Suprapubic skin (tissue), 4 donors: ENCODE results near the gene AADACL2. TPM values are rescaled to one million over a fixed set of nuclear protein-coding genes. Genes with fewer than 3 reads are reported as not detected.

Source experiments
- DNase-seq, 2 donors: peaks; one replicate each; pipeline ENCODE4 v3.0.0-alpha.2; 2019; ENCODE audit warnings: low spot score in 2 of 2
- H3K27ac ChIP-seq: fragments of 200-600 bp; sonication (generic); one replicate; pipeline ENCODE4 v1.5.1; 2019
- H3K27me3 ChIP-seq: fragments of 200-600 bp; sonication (generic); one replicate; pipeline ENCODE4 v1.5.1; 2019
- H3K36me3 ChIP-seq: fragments of 200-600 bp; sonication (generic); one replicate; pipeline ENCODE4 v1.5.1; 2019
- H3K4me1 ChIP-seq: fragments of 200-600 bp; sonication (generic); one replicate; pipeline ENCODE4 v1.5.1; 2019
- H3K4me3 ChIP-seq: fragments of 200-600 bp; sonication (generic); one replicate; pipeline ENCODE4 v1.5.1; 2019; ENCODE audit warnings: mild to moderate bottlenecking
- H3K9me3 ChIP-seq: fragments of 200-600 bp; sonication (generic); one replicate; pipeline ENCODE4 v1.5.1; 2019
- EP300 ChIP-seq: sonication (generic); formaldehyde crosslinking; IDR thresholded peaks from one replicate; pipeline ENCODE4 v1.6.1; 2017; ENCODE audit warnings: antibody characterized with exemption
- POLR2A ChIP-seq, 2 donors: fragments of 450-650 bp; IDR thresholded peaks; one replicate each; pipeline ENCODE4 v1.6.1; 2017; ENCODE audit warnings: antibody characterized with exemption in 2 of 2, mild to moderate bottlenecking in 2 of 2, moderate library complexity in 2 of 2
- POLR2AphosphoS5 ChIP-seq, 3 donors: sonication (generic); formaldehyde crosslinking; IDR thresholded peaks; one replicate each; pipeline ENCODE4 v1.6.1; 2017; ENCODE audit warnings: antibody characterized with exemption in 3 of 3
- WGBS: methylation state at CpG from one replicate; pipeline ENCODE4 v1.1.5; 2018; 5-methylcytosine and 5-hydroxymethylcytosine counted together
- total RNA-seq, 4 donors: library from RNA; depleted of rRNA; stranded (reverse); fragments of >200 nt; gene quantifications; one replicate each; pipeline ENCODE4 v1.1.0, GENCODE V29; 2016
- TF ChIP-seq, protein P1 (sequence below), 2 donors: fragments of 200-600 bp in 1 of 2; fragments of 450-650 bp in 1 of 2; sonication (generic) in 1 of 2; IDR thresholded peaks; one replicate each; pipeline ENCODE4 v1.5.1; 2016 to 2019; ENCODE audit warnings: antibody characterized with exemption in 2 of 2, mild to moderate bottlenecking in 1 of 2, moderate library complexity in 1 of 2

The AADACL2 gene
- total RNA-seq, 4 donors from 2014 or later: 23.9 to 73.3 (median 49.6) TPM

DNA sequence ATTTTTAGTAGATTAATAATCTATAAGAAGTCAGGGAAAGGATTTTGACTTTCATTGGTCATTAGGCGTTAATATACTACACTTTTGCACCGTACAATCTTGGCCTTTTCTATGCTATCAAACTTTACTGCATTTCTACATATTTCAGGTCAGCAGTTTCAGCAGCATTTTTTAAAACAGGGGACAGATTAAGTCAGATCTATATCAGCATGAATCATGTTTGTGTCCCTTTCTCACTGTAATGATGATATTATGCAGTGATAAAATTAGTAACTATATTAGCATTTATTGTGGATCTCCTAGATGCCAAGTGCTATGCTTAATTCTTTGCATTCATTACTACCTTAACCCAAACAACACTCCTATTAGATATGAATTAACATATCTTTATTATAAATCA is 59.9 kb downstream of the AADACL2 start:
- TF ChIP-seq POLR2A (IDR thresholded peaks at IDR 0.05) (no peak), EP300 (no peak), POLR2AphosphoS5 (IDR thresholded peaks at IDR 0.05) (no peak)
- TF ChIP-seq, protein P1, sequence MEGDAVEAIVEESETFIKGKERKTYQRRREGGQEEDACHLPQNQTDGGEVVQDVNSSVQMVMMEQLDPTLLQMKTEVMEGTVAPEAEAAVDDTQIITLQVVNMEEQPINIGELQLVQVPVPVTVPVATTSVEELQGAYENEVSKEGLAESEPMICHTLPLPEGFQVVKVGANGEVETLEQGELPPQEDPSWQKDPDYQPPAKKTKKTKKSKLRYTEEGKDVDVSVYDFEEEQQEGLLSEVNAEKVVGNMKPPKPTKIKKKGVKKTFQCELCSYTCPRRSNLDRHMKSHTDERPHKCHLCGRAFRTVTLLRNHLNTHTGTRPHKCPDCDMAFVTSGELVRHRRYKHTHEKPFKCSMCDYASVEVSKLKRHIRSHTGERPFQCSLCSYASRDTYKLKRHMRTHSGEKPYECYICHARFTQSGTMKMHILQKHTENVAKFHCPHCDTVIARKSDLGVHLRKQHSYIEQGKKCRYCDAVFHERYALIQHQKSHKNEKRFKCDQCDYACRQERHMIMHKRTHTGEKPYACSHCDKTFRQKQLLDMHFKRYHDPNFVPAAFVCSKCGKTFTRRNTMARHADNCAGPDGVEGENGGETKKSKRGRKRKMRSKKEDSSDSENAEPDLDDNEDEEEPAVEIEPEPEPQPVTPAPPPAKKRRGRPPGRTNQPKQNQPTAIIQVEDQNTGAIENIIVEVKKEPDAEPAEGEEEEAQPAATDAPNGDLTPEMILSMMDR (IDR thresholded peaks at IDR 0.05): no peak
- DNase-seq: no peak
- H3K9me3 ChIP-seq: no peaks in the 10 kb centered on the region
- 59% methylated on average over 2 of the region's 2 CpGs for WGBS
- H3K27me3 ChIP-seq: no peaks in the 10 kb centered on the region
- no peak overlapping the region for H3K27ac ChIP-seq
- no peaks in the 10 kb centered on the region for H3K36me3 ChIP-seq
- no peak overlapping the region for H3K4me3 ChIP-seq
- H3K4me1 ChIP-seq: peaks cover 4% of the 10 kb centered on the region

DNA sequence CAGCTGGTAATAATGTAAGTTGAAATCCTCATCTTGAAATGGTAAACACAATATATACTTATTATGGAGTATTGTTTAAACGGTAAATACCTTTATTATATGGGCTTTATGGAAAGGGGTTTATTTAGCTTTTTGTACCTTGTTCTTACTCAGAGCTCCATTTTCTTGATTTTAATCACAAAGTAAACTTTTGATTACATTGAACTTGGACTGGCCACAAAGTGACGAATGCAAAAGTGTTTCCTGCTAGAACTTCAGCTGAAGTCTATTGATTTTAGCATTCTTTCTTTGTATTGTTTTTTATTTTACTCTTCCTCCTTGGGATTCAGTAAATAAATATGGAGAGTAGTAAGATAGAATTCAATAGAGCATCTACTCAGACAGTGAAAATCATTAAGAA is 60.4 kb downstream of the AADACL2 start:
- Histone ChIP-seq H3K4me3 (no peak overlapping the region), H3K27ac (no peak overlapping the region), H3K27me3 (no peaks in the 10 kb centered on the region), H3K4me1 (peaks cover 4% of the 10 kb centered on the region), H3K9me3 (no peaks in the 10 kb centered on the region), H3K36me3 (no peaks in the 10 kb centered on the region)
- 87% methylated on average over 2 of the region's 2 CpGs for WGBS
- no peak for TF ChIP-seq POLR2A (IDR thresholded peaks at IDR 0.05)
- no peak for TF ChIP-seq EP300
- TF ChIP-seq, protein P1 (IDR thresholded peaks at IDR 0.05): no peak
- no peak for TF ChIP-seq POLR2AphosphoS5 (IDR thresholded peaks at IDR 0.05)
- DNase-seq: no peak

DNA sequence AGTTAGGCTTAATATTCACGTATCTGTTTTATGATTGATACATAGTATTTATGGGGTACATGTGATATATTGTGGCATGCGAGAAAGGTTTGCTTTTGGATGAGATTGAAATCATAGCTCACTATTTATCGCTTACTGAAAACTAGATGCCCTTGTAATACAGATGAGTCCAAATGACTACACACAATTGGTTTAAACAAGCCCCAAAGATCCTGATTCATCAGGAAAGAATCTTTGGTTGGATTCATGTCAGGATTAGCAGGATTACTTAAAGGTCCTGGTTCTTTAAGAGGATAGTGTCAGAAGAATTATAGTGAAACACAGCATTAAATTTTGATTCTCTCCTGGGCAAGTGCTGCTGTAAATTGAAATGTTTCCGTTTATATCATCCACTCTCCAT is 61.5 kb downstream of the AADACL2 start:
- no peak for TF ChIP-seq EP300
- TF ChIP-seq POLR2AphosphoS5 (IDR thresholded peaks at IDR 0.05): no peak
- TF ChIP-seq POLR2A (IDR thresholded peaks at IDR 0.05): no peak
- TF ChIP-seq, protein P1 (IDR thresholded peaks at IDR 0.05): no peak
- no peaks in the 10 kb centered on the region for H3K9me3 ChIP-seq
- no peak overlapping the region for H3K4me3 ChIP-seq
- no peaks in the 10 kb centered on the region for H3K27me3 ChIP-seq
- H3K27ac ChIP-seq: no peak overlapping the region
- no peak for DNase-seq
- peaks cover 4% of the 10 kb centered on the region for H3K4me1 ChIP-seq
- H3K36me3 ChIP-seq: no peaks in the 10 kb centered on the region
- 60% methylated on average over 4 of the region's 4 CpGs for WGBS

DNA sequence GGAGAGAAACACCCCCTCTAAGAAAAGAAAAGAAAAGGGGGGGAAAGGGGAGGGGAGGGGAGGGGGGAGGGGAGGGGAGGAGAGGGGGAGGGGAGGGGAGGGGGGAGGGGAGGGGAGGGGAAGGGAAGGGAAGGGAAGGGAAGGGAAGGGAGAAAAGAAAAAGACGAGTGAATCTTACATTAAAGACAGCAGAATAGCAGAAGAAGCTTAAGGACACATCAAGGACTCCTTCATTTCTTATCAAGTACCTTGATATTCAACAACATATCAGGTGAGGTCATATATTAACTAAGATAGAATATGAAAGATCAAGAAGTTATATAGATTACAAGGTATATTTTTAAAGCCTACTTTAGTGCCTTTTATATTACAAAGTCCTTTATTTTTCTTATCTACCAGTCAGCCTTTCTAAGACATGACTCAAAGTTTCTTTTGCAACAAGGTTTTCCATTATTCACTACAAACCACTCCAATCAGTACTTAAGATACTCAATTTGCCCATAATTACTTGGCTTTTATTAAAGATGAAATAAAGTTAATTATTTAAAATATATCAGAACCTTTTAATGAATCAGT is 62.5 kb downstream of the AADACL2 start:
- Histone ChIP-seq H3K4me1 (peaks cover 4% of the 10 kb centered on the region), H3K9me3 (no peaks in the 10 kb centered on the region), H3K27me3 (no peaks in the 10 kb centered on the region), H3K36me3 (no peaks in the 10 kb centered on the region), H3K4me3 (no peak overlapping the region), H3K27ac (no peak overlapping the region)
- DNase-seq: no peak
- TF ChIP-seq POLR2A (IDR thresholded peaks at IDR 0.05) (no peak), EP300 (no peak), POLR2AphosphoS5 (IDR thresholded peaks at IDR 0.05) (no peak)
- TF ChIP-seq, protein P1 (IDR thresholded peaks at IDR 0.05): no peak
- WGBS: 70% methylated on average over 1 of the region's 1 CpG

DNA sequence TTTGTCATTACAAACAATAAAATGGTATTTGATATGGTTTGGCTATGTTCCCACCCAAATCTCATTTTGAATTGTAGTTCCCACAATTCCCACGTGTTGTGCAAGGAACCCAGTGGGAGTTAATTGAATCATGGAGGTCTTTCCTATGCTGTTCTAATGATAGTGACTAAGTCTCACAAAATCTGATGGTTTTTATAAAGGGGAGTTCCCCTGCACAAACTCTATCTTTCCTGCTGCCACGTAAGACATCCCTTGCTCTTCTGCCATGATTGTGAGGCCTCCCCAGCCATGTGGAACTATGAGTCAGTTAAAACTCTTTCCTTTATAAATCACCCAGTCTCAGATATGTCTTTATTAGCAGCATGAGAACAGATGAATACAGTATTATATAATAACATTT is 64.7 kb downstream of the AADACL2 start:
- H3K27ac ChIP-seq: no peak overlapping the region
- no peaks in the 10 kb centered on the region for H3K36me3 ChIP-seq
- H3K4me1 ChIP-seq: peaks cover 4% of the 10 kb centered on the region
- DNase-seq: no peak
- H3K27me3 ChIP-seq: no peaks in the 10 kb centered on the region
- 69% methylated on average over 2 of the region's 2 CpGs for WGBS
- no peaks in the 10 kb centered on the region for H3K9me3 ChIP-seq
- TF ChIP-seq EP300 (no peak), POLR2AphosphoS5 (IDR thresholded peaks at IDR 0.05) (no peak), POLR2A (IDR thresholded peaks at IDR 0.05) (no peak)
- TF ChIP-seq, protein P1 (IDR thresholded peaks at IDR 0.05): no peak
- no peak overlapping the region for H3K4me3 ChIP-seq
